Breast epithelium (tissue), 3 donors: Measurements from ENCODE around the gene ABCG2.

Source experiments
- CTCF ChIP-seq, 3 donors: fragments of 450-650 bp; IDR thresholded peaks; one replicate each; pipeline ENCODE4 v1.5.1; 2016 to 2017; ENCODE audit warnings: antibody characterized with exemption in 3 of 3, mild to moderate bottlenecking in 3 of 3, moderate library complexity in 3 of 3
- POLR2A ChIP-seq: fragments of 450-650 bp; IDR thresholded peaks from one replicate; pipeline ENCODE4 v1.6.1; 2016; ENCODE audit warnings: antibody characterized with exemption, mild to moderate bottlenecking, moderate library complexity
- POLR2AphosphoS5 ChIP-seq, 3 donors: sonication (generic); formaldehyde crosslinking; IDR thresholded peaks; one replicate each; pipeline ENCODE4 v1.6.1; 2017; ENCODE audit warnings: antibody characterized with exemption in 3 of 3

- TF ChIP-seq CTCF (IDR thresholded peaks at IDR 0.05) (no peak), POLR2A (no peak), POLR2AphosphoS5 (IDR thresholded peaks at IDR 0.05) (no peak)
Observed at GRCh38 chr4:88097781-88098180, 60.7 kb downstream of the ABCG2 start.
